H1 (cell line): ENCODE measurements around the gene ITGAE. TPM values are rescaled to one million over a fixed set of nuclear protein-coding genes. Genes with fewer than 3 reads are reported as not detected.
A peak's percentile ranks its signal among the peaks of the same experiment; 100 is the strongest.

ENCODE experiments used
- ASH2L ChIP-seq: fragments of 200-600, 300-600 bp; sonication (generic); IDR thresholded peaks from one replicate; pipeline ENCODE4 v1.7.1; 2017; ENCODE audit warnings: low read length
- ATF2 ChIP-seq: IDR thresholded peaks from 2 replicates; pipeline ENCODE4 v1.6.1; 2012; ENCODE audit warnings: low read length, inconsistent platforms
- CBX5 ChIP-seq: fragments of 300-800, 300-1000 bp; sonication (generic); IDR thresholded peaks from 2 replicates; pipeline ENCODE4 v1.7.1; 2016; ENCODE audit warnings: antibody characterized with exemption, low read length, low read depth
- CHD1 ChIP-seq: IDR thresholded peaks from 2 replicates; pipeline ENCODE4 v1.6.1; 2012; ENCODE audit warnings: low read depth, low read length, improper control_type of control experiment
- CTCF ChIP-seq, 3 experiments: IDR thresholded peaks; 1 replicate in 2 of 3; 2 replicates in 1 of 3; pipeline versions ENCODE4 v1.5.1 to v1.6.1; 2011; ENCODE audit warnings: low read length in 3 of 3, mild to moderate bottlenecking in 3 of 3, inconsistent platforms in 2 of 3, low read depth in 1 of 3, moderate library complexity in 1 of 3; ENCODE audit not compliant: insufficient read depth in 1 of 3; ENCODE audit errors: control extremely low read depth in 1 of 3
- HDAC6 ChIP-seq: IDR thresholded peaks from one replicate; pipeline ENCODE4 v1.7.1; 2012; ENCODE audit warnings: low read depth, mild to moderate bottlenecking, inconsistent platforms, low read length, moderate library complexity
- KDM5A ChIP-seq: fragments of 200-600 bp; IDR thresholded peaks from 2 replicates; pipeline ENCODE4 v1.7.1; 2012; ENCODE audit warnings: mild to moderate bottlenecking, low read length, inconsistent platforms, mixed read lengths
- NANOG ChIP-seq: IDR thresholded peaks from 2 replicates; pipeline ENCODE4 v1.6.1; 2011; ENCODE audit warnings: low read length, low read depth, mild to moderate bottlenecking, inconsistent platforms; ENCODE audit not compliant: insufficient read depth, poor library complexity, severe bottlenecking
- PHF8 ChIP-seq: fragments of 200-600 bp; sonication (generic); conservative IDR thresholded peaks from 2 replicates; pipeline ENCODE4 v1.7.1; 2012; ENCODE audit warnings: low read depth, mild to moderate bottlenecking, inconsistent platforms, low read length, moderate library complexity
- POLR2AphosphoS5 ChIP-seq: IDR thresholded peaks from 2 replicates; pipeline ENCODE4 v1.6.1; 2011; ENCODE audit warnings: low read depth, low read length
- RNF2 ChIP-seq: fragments of 200-900, 300-1000 bp; sonication (generic); IDR thresholded peaks from 2 replicates; pipeline ENCODE4 v1.7.1; 2016; ENCODE audit warnings: borderline replicate concordance, low read depth, mild to moderate bottlenecking, antibody characterized with exemption, low read length; ENCODE audit not compliant: poor library complexity, severe bottlenecking; ENCODE audit errors: missing control alignments
- RXRA ChIP-seq: IDR thresholded peaks from 2 replicates; pipeline ENCODE4 v1.6.1; 2011; ENCODE audit warnings: low read depth, mild to moderate bottlenecking, low read length, moderate library complexity; ENCODE audit not compliant: insufficient read depth
- SAP30 ChIP-seq: fragments of 300-600 bp; sonication (generic); IDR thresholded peaks from 2 replicates; pipeline ENCODE4 v1.7.1; 2012; ENCODE audit warnings: low read length, moderate library complexity, mild to moderate bottlenecking, inconsistent platforms; ENCODE audit not compliant: insufficient read depth, insufficient replicate concordance
- SUZ12 ChIP-seq: fragments of 200-600 bp; sonication (generic); IDR thresholded peaks from 2 replicates; pipeline ENCODE4 v1.6.1; 2012; ENCODE audit warnings: mild to moderate bottlenecking, inconsistent platforms, low read length, moderate library complexity, mixed read lengths
- TAF1 ChIP-seq: IDR thresholded peaks from 2 replicates; pipeline ENCODE4 v1.6.1; 2011; ENCODE audit warnings: mild to moderate bottlenecking, low read depth, low read length
- TAF7 ChIP-seq: optimal IDR thresholded peaks from 2 replicates; pipeline ENCODE3; 2011; ENCODE audit warnings: low read depth, mild to moderate bottlenecking, inconsistent platforms, low read length, moderate library complexity, borderline replicate concordance
- USF2 ChIP-seq: IDR thresholded peaks from 2 replicates; pipeline ENCODE4 v1.6.1; 2011; ENCODE audit warnings: low read length, improper control_type of control experiment
- polyA plus RNA-seq, 7 experiments: library from polyadenylated mRNA; depleted of rRNA in 3 of 7; stranded (reverse) in 5 of 7; unstranded in 2 of 7; fragments of >200 nt in 5 of 7; fragments of 200-250 nt in 2 of 7; gene quantifications; 1 replicate in 5 of 7; 2 replicates in 1 of 7; 4 replicates in 1 of 7; pipeline versions ENCODE4 v1.2.1 to v1.2.3, GENCODE V29; 2011 to 2013; ENCODE audit warnings: missing spikeins in 2 of 7, mixed read lengths in 2 of 7
- total RNA-seq: library from RNA; stranded (reverse); fragmentation: NEBNext Ultra II Directional; extraction: Animal tissue kit (Norgen Biotek cat#: 25700); gene quantifications from 2 replicates; pipeline ENCODE4 v1.2.1, GENCODE V29; 2021

ITGAE gene
- total and polyA plus RNA-seq, 2 of the 8 experiments (the other 6 are each of a cell fraction or from before 2014, with no cell fraction given): 23.2 to 43.1 TPM

- peak; percentile 60 for TF ChIP-seq POLR2AphosphoS5
- no peak for TF ChIP-seq RXRA
- no peak for TF ChIP-seq CHD1
- peak; percentile 79 for TF ChIP-seq PHF8
- no peak for TF ChIP-seq HDAC6
- no peak for TF ChIP-seq NANOG
- TF ChIP-seq KDM5A: no peak
- peak; percentile 84 for TF ChIP-seq USF2
- no peak for TF ChIP-seq SUZ12
- TF ChIP-seq CBX5: no peak
- TF ChIP-seq CTCF (IDR thresholded peaks at IDR 0.05; ENCODE audit: control extremely low read depth in 1 of 3, insufficient read depth in 1 of 3, low read depth in 1 of 3, low read length in 3 of 3): no peak
- TF ChIP-seq ATF2: no peak
- TF ChIP-seq SAP30: no peak
- TF ChIP-seq TAF7: peak; percentile 31
- no peak for TF ChIP-seq ASH2L
- TF ChIP-seq RNF2: no peak
- peak; percentile 75 for TF ChIP-seq TAF1
Observed at GRCh38 chr17:3754458-3755334, 46.3 kb downstream of the ITGAE start (continued).
